Stimulated activated CD4-positive, alpha-beta T cell treated with anti-CD3 and anti-CD28 coated beads, TNF-alpha, amount 100 ng/mL, for 4 hours (primary cell): ENCODE data around the gene TNF.

ENCODE experiments used
- DNase-seq, 3 experiments: peaks; one replicate each; pipeline ENCODE4 v3.0.0-alpha.2; 2020; ENCODE audit warnings: low read depth in 3 of 3

Gene TNF

DNA sequence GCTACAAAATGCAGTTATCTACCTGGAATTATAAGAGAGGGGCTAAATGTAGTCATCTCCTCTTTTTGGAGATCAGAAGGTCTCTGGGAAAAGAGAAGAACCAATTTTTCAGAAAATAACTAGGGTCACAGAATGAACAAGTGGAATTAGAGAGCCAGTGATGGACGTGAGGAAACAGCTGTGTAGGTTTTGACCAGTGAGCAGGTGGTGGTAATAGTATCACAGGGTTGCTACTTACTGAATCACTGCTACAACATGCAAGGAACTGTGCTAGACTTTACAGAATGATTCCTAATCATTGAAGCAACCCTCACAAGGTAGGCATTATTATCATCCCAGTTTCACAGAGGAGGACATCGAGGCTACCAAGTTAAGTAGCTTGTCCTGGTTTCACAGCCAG lies 30.7 kb upstream of the TNF start:
- DNase-seq: no peak

DNA sequence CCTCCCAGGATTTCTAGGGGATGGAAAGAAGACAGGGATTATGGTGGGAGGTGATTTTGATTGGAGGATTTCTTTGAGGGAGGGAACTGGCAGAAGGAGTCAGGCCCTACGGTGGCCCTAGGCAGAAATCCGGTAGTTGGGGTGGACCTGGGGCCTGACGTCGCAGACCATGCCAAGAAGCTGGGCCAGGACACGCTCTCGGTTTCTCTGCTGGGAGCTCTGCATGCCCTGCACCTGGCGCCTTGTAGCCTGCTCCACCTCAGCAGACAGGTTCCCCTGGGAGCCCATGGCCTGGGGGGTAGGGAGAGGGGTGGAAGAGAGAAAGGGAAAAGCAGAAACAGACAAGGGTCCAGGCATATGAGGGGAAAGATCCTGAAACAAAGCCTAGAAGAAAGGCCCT lies 30.1 kb upstream of the TNF start:
- no peak for DNase-seq

DNA sequence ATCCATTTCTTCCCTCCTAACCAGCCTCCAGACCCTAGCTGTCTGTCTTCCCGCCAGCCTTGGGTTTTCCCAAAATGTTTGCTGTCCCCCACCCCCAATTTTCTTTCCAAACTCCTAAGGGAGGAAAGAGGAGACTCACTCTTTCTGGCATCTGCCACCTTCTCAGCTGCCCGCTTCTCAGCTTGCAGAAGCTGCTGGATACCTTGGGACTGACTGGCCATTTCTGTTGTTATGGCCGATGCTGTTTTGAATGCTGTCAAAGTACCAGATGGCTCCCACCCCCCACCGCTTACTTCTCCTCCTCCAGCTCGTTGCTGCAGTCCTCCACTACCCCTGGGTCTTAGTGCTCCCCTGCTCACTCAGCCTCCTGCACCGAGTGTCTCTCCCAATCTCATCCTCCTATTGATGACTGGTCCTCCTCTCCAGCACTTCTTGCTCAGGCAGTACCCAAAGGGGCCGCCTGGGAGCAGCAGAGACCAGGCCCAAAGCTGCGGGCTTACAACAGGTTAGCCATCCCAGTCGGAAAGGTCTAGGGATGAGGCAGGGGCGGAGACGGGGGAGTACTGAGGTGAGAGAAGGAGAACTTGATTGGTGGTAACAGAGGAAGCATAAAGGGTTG lies 28.9 kb upstream of the TNF start, which contains the start of gene ATP6V1G2:
Gene ATP6V1G2, minus strand, starts transcription at position 270 of the 619 bp plus-strand sequence. Its CDS starts 49 bp downstream, at position 221.
- peak; percentile 69 to 74 (median 69) for DNase-seq

DNA sequence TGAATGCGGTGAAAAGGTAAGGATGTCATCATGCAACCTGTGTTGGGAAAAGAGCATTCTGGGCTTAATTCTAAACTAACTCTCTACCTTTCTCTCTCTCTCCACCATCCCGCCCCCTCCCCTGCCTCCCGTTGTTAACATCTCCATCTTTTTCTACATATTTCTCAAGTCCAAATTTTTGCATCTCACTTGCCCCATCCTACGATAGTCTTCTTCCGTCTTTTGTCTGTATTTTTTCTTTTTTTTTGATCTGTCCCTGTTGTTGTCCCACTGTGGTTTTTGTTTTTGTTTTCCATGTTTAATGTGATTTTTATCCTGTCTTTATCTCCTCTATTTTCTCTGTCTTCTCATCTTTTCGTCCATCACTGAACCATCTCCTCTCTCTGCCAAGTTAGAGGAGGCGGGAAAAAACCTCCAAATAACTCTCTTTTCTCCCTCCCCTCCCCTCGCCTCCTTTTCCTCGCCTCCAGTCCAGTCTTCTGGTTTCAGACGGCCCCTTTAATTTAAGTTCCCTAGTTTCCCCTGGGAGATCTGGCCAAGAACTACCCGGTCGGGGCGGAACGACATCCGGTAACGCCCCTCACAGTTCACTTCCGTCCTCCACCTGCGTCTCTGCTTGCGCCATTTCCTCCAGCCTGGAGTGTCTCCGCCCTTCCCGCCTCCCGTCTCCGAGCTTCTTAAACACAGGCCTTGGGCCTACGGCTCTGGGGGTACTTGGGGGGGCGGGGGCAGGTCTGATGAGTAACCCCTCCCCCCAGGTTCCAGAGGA lies 28.2 kb upstream of the TNF start, which contains the start of gene NFKBIL1:
Gene NFKBIL1, plus strand, starts transcription at position 651 of the 769 bp plus-strand sequence. Its CDS starts 87 bp downstream, at position 738.
- DNase-seq: peak; percentile 72 to 84 (median 80)

DNA sequence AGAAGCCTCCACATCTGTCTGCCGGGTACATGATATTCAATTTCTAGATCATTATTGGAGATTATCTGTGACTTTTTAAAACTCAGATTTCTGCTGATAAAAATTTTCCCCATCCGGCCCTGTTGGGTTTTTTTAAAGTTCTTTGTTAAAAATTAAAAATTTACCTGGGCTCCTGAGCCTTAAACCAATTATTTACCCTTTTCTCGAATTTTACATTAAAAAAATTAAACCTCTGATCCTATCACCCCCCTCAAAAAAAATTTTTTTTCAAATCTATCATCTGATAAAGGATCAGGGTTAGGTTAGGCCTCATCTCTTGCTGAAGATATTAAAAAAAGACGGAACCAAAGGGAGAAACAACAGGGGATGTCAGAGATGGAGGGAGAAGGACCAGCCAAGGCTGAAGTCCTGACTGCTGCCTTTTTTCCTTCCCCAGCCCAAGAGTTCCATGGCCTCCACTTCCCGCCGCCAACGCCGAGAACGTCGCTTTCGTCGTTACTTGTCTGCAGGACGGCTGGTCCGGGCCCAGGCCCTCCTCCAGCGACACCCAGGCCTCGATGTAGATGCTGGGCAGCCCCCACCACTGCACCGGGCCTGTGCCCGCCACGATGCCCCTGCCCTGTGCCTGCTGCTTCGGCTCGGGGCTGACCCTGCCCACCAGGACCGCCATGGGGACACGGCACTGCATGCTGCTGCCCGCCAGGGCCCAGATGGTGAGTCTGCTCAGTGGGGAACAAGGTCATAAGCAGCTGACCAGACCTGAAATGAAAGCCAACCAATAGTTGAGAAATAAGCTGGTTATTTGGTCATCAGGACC lies 27.4 kb upstream of the TNF start:
- no peak for DNase-seq

DNA sequence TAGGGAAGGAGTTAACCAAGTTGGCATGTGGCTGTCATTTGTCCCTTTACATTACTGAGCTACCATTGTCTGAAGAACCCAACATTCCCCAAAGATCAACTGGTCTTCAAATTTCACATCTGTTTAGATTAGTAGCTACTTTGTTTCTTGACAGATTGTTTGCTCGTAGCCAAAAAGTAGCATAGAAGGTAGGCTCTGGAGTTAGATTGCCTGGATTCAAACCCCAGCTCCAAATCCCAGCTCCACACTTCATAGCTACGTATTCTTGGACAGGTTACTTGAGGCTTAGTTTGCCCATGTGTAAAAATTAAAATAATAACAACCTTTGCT lies 26.9 kb upstream of the TNF start:
- no peak for DNase-seq

DNA sequence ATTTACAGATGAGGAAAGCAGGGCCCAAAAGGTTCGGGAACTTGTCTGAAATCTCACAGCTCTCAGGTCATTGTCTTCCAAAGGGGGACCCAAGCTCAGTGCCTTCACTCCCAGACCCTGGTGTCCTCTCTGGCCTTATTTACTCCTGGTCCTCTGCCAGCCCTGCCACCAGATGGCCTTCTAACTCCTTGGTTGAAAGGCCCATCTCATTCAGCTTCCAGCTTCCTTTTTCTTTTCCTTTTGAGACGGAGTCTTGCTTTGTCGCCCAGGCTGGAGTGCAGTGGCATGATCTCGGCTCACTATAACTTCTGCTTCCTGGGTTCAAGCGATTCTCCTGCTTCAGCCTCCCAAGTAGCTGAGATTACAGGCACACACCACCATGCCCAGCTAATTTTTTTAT lies 24.0 kb upstream of the TNF start:
- DNase-seq: peak in 1 of 3 experiments; percentile 50

DNA sequence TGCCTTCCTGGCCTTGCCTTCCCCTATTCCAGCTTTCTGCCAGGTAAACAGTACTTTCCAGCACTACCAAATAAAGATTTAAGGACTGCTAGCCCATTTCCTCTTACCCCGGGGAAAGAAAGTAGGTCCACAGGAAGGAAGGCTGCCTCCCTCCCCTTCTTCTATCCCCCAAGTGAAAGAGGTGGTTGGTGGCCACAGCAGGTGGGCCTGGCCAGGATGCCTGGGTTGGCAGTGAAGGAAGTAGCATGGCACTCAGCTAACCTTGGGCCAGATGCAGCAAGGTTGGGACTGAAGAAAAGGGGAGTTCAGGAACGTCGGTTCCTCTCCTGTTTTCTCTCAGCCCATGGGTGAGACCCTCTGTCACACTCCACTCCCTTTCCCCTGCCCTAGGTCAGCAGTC lies 19.1 kb upstream of the TNF start:
- no peak for DNase-seq

DNA sequence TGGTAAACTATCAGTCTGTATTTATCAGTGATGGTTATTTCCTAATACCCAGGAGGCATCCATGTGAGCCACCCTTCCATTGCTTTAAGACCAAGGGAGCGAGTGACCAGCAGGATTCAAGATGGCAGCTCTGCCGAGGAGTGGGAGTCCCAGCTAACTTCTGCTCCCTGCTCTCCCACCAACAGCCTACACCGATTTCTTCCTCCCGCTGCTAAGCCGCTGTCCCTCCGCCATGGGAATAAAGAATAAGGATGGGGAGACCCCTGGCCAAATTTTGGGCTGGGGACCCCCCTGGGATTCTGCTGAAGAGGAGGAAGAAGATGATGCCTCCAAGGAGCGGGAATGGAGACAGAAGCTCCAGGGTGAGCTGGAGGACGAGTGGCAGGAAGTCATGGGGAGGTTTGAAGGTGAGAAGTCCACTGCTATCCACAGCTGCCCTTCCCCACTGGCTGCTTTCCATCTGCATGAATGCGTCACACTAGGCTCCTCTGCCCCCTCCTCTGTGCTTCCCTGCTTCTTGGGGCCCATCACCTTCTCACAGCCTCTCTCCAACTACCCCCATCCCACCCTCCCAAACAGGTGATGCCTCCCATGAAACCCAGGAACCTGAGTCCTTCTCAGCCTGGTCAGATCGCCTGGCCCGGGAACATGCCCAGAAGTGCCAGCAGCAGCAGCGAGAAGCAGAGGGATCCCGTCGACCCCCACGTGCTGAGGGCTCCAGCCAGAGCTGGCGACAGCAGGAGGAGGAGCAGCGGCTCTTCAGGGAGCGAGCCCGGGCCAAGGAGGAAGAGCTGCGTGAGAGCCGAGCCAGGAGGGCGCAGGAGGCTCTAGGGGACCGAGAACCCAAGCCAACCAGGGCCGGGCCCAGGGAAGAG lies 17.7 kb upstream of the TNF start:
- DNase-seq: no peak

DNA sequence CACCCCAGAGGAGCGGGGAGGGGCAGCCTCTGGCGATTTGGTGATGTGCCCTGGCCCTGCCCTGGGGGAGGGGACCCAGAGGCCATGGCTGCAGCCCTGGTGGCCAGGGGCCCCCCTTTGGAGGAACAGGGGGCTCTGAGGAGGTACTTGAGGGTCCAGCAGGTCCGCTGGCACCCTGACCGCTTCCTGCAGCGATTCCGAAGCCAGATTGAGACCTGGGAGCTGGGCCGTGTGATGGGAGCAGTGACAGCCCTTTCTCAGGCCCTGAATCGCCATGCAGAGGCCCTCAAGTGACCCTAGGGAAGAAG lies 17.1 kb upstream of the TNF start:
- no peak for DNase-seq

DNA sequence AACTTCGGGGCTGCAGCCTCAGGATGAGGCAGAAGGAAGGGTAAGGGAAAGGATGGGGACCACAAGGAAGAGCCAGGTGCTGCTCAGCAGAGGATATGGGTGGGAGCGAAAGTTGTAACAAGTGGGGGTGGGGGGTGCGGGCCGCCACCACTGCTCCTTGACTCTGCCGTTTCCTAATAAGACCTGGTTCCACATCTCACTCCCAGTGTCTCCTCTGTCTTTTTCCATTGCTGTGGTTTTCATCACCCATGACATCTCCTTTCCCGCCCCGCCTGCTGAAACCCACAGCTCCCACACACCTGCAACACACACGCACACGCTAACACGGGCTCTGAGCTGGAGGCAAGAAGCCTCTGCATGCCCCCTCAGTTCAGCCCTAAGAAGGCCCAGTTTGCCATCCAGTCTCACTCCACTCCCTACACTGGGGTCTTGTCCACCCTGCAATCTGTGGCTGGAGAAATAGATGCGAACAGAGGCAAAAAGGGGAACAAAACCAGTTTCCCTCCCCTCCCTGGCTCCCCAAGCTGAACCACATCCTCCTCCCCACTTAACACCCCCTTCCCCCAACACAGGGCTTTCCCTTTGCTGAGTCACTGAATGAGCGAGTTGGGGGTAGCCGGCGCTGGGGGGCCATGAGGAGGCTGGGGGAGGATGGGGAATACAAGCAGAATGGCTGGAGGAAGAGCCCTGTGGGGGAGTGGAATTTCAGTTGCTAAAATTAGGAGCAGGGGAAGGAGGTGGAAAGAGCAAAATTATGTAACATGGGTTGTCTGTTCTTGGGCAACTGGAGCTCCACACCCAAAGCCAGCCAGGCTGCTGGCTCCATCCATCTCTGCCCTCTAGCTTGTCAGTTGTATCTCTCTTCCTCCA lies 16.5 kb upstream of the TNF start:
- peak in 1 of 3 experiments; percentile 63 for DNase-seq

DNA sequence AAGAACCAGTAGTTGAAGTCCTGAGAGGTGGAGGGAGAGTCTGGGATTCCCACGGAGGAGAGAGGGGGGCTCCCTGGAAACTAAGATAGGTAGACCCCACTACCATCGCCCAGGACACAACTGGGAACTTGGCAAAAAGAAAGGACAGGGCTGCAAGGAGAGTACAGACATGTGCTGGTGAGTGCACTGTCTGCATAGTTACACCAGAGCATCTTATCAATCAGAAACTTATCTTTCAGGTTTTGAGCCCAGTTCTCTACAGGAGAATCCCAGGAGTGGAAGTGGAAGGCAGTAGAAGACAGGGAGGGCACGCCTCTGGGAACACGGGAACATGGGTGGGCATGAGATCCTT lies 15.8 kb upstream of the TNF start:
- no peak for DNase-seq

DNA sequence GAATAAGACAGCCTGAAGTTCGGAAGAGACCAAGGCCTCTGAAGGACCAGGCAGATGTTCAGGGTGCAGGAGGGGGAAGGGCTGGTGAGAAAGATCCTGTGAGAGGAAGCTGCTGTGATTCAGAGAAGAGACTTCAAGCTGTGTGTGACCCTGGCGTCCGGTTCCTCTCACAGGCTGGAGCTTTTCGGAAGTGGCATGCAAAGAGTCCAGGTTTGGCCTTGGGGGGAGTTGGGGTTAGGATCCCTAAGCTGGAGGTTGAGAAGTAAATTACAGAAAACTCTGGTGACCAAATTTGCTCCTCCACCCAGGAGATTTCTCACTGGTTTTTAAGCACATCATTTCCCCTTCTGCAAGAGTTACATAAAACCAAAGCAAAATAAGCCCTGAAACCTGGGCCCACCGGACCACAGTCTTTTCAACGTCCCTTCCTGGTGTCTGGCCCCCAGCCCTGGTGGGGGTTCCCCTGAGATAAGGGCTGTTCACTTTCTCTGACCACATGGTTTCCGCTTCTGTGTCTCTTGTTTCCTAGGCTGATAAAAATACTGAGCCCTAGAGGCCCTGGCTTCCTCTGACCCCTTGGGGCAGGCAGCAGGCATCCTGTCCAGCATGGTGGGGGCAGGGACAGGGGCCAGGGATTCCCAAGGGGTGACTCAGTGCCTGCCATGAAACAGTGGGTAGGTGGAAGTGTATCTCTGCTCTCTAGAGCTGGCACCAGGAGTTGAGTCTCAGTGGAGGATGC lies 15.2 kb upstream of the TNF start:
- DNase-seq: no peak

DNA sequence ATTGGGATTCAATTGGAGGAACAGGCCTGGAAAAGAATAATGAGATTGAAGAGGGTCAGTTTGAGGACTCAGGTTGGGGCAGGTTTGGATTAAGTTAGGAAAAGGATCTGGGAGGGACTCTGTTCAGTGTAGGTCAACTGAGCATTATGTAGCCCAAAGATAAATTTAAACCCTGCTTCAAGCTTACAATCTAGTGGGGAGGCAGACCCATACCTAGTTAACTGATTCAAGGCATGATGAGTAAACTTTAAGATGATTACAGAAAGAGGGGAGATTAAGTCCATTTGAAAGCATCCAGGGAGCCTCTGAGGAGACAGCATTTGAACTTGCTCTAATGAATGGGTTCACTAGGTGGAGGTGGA lies 14.7 kb upstream of the TNF start:
- DNase-seq: no peak

DNA sequence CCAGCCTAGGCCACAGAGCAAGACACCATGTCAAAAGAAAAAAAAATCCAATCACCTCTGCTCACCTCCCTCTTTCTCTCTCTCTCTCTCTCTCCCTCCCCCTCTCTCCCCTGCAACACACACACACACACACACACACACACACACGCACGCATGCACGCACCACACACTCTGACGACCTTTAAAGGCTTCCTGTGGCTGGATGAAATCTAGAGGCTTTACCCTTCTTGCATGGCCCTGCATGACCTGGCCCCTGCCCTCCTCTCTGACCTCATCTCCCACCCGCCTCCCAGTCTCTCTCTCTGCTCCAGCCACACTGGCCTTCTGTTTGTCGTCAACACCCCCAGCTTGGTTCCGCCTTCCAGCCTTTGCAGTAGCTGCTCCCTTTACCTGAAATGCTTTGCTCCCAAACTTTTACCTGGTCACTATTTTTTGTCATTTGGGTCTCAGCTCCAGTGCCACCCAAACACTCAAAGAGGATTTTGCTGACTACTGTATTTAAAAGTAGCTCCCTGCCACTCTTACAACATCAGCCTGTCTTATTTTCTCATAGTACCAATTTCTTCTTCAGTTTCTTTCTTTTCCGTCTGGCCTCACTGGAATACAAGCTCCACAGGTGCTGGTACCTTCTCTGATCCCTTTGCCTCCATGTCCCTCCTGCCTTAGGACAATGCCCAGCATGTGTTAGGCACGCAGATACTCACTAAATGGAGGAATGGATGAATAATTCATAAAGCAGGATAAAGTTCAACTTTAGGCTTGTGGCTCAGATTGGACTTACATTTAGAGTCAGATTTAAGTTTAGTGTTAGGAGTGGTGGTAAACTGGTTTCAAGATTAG lies 7.6 kb upstream of the TNF start:
- DNase-seq: no peak

DNA sequence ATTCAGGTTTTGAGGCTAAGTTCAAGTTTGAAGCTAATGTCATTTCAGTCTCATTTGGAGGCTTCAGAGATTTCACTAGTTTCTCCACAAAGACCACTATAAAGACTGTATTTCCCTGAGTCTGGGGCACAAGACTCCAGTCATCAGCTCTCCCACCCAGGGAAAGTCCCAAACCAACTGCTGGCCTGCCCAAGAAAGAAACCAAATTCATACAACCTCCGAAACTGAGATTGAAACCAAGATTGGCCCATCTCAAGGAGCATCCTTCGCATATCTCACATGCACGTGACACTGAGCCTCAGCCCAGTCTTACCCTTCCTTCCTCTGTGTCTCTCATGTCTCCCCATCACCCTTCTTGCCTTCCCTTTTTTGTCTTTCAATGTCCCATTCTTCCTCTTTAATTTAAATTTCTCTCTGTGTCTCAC lies 6.8 kb upstream of the TNF start:
- DNase-seq: no peak

DNA sequence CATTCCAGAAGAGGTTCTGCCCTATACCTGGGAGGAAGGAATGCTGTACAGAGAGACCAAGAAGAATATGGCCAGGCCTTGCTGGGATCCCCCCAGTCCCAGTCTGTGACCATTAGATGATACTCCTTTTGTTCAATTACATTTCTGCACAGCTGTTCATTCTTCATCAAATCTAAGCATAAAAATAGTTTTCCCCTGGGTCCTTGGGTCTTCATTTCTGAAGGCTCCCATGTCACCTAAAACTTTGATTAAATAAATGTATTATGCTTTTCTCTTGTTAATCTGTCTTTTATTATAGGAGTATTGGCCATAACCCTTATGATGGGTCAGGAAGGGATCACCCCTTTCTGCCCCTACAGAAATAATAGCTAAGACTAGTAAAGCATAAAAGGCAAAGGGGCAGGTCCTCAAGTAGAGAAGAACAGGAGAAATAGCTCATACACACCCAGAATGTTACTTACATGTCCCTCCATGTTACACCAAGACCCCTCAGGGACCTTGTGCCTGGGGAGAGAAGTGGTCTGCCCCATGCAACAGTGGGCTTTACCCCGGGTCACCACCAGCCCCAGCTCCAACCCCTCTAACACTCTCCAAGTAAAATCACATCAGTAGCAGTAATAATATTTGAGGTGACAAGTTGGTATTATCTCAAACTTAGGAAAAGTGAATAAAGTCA lies 5.4 kb upstream of the TNF start:
- DNase-seq: no peak

DNA sequence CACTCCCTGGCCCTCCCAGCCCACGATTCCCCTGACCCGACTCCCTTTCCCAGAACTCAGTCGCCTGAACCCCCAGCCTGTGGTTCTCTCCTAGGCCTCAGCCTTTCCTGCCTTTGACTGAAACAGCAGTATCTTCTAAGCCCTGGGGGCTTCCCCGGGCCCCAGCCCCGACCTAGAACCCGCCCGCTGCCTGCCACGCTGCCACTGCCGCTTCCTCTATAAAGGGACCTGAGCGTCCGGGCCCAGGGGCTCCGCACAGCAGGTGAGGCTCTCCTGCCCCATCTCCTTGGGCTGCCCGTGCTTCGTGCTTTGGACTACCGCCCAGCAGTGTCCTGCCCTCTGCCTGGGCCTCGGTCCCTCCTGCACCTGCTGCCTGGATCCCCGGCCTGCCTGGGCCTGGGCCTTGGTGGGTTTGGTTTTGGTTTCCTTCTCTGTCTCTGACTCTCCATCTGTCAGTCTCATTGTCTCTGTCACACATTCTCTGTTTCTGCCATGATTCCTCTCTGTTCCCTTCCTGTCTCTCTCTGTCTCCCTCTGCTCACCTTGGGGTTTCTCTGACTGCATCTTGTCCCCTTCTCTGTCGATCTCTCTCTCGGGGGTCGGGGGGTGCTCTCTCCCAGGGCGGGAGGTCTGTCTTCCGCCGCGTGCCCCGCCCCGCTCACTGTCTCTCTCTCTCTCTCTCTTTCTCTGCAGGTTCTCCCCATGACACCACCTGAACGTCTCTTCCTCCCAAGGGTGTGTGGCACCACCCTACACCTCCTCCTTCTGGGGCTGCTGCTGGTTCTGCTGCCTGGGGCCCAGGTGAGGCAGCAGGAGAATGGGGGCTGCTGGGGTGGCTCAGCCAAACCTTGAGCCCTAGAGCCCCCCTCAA lies 3.1 kb upstream of the TNF start, which contains the start of gene LTA:
Gene LTA, plus strand, starts transcription at position 249 of the 871 bp plus-strand sequence. Its CDS starts 454 bp downstream, at position 703.
- peak in 1 of 3 experiments; percentile 62 for DNase-seq
